Stimulated activated CD8-positive, alpha-beta memory T cell treated with anti-CD3 and anti-CD28 coated beads, Interleukin-2, amount 100 ng/mL, for 1 hour (primary cell): ENCODE measurements around the gene KIAA1755.
A peak's percentile ranks its signal among the peaks of the same experiment; 100 is the strongest.

Experiments
- DNase-seq, 2 donors: peaks; one replicate each; pipeline ENCODE4 v3.0.0-alpha.2; 2020; ENCODE audit warnings: low read depth in 2 of 2

KIAA1755 gene

DNA sequence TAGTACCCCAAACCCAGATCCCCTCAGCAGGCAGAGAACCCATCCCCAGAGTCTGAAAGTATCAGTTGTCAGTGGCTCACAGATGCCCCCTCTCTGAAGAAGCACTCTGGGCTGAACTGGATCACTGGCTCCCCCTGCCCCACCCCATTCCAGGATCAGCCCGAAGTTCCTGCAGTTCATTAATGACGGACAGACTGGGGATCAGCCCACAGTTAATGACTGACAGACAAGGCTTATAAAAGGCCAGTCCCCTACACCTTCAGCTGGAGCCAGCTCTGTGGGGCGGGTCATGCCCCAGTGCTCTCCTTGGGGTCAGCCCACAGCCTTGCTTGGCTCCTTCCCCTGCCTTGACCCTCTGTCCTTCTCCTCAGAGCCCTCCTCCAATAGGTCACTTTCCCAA, 21.7 kb downstream of the KIAA1755 start:
- DNase-seq = no peak

GRCh38 chr20:38237381-38237780, 23.2 kb downstream of the KIAA1755 start:
- DNase-seq = no peak

- DNase-seq = no peak
Observed at GRCh38 chr20:38231531-38232121, 28.9 kb downstream of the KIAA1755 start.

DNA sequence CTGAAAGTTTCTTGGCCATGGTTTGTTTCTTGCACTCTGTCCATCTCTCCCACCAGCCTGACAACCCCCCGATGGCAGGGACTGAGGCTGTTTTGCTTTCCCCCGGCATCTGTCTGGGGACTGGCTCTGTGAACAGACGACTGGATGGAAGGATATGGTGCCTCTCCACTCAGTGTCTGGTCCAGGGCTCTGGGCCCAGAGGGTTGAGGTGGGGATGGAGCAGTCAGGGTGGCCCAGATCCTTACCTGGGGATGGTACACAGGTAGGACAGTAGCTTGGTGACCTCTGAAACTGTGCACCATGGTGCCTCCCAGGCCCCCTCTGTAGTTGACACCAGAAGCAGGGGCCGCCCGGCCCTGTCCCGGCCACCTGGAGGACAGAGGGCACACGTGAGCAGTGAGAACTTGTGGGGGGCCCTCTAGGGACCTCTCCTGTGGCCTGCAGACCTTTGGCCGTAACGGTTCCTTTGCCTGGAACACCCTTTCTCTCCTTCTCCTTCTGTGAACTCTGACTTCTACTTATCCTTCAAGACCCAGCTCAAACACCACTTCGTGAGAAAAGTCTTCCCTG, 29.5 kb downstream of the KIAA1755 start:
- no peak for DNase-seq

GRCh38 chr20:38230253-38230551, 30.3 kb downstream of the KIAA1755 start:
- DNase-seq = no peak

GRCh38 chr20:38229376-38230252, 30.9 kb downstream of the KIAA1755 start:
- no peak for DNase-seq

GRCh38 chr20:38228436-38228835, 32.1 kb downstream of the KIAA1755 start:
- no peak for DNase-seq

GRCh38 chr20:38227420-38228360, 32.8 kb downstream of the KIAA1755 start:
- DNase-seq = no peak

- DNase-seq = no peak
Observed at GRCh38 chr20:38226553-38226952, 34.0 kb downstream of the KIAA1755 start.

DNA sequence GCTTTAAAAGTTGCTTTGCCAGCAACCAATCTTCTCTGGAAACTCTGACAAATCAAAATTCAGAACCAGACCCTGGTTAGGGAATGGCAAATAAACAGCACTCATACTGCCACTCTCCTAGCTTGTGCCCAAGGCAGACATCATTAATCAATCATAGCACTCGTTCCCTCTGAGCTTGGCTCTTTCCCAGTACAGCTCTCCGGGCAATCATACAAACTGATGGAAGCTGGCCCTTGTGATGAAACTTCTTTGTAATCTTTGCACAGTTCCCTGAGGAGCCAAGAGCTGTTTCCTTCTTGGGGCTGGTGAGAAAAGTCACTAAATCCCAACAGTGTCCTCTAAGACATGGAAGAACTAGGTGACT, 34.7 kb downstream of the KIAA1755 start:
- no peak for DNase-seq

DNA sequence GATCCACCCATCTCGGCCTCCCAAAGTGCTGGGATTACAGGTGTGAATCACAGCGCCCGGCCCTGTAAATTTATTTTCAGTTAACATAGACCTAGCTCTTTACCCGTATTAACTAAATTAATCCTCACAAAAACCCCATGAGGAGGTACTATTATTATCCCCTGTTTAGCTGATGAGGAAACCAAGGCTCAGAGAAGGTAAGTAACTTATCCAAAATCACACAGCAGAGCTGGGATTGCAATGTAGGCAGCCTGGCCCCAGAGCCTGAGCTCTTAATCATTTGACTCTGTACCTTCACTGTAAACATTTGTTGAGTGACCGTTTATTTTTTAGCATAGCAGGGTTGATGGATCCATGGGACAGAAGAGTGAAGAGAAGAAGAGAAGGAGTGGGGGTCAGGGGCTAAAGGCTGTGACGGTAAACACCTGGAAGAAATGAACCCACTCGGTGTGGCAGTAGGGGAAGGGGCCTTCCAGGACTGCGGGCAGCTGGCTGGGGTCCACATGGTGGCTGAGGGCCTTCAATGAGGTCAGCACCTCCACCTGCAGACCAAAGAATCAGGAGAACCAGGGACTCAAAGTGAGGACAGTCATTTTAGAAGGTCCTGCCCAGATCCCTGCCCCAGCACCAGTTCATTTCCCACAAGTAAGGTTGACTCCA, 35.2 kb downstream of the KIAA1755 start:
- DNase-seq = no peak

DNA sequence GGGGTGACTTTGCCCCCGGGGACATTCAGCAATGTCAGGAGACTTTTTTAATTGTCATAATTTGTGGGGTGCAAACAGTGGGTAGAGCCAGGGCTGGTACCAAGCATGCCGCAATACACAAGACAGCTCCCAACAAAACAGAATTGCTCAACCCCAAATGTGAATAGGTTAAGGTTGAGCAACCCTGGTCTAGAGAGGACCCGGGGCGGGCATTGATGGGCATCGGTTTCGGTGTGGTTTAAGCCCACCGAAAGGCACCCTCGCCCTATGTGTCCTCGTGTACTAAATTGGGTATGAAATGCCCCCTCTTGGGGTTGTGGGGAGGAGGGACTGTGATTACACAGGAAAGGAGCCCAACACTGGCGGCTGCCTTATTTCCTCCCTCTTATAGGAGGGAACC, 36.0 kb downstream of the KIAA1755 start:
- DNase-seq = no peak

DNA sequence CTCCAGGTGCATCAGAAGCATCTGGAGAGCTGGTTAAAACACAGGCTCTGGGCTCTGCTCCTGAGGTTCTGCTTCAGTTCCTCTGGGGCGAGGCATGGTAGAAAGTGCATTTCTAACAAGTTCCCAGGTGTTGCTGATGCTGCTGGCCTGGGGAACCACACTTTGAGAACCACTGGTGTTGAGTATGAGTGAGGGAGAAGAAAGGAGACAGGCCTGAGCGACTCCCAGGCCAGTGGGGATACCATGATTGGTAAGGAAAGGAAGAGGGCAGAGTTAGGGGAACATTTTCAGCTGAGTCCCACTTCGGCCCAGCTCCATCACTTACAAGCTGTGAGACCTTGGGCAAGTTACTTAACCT, 36.8 kb downstream of the KIAA1755 start:
- no peak for DNase-seq

DNA sequence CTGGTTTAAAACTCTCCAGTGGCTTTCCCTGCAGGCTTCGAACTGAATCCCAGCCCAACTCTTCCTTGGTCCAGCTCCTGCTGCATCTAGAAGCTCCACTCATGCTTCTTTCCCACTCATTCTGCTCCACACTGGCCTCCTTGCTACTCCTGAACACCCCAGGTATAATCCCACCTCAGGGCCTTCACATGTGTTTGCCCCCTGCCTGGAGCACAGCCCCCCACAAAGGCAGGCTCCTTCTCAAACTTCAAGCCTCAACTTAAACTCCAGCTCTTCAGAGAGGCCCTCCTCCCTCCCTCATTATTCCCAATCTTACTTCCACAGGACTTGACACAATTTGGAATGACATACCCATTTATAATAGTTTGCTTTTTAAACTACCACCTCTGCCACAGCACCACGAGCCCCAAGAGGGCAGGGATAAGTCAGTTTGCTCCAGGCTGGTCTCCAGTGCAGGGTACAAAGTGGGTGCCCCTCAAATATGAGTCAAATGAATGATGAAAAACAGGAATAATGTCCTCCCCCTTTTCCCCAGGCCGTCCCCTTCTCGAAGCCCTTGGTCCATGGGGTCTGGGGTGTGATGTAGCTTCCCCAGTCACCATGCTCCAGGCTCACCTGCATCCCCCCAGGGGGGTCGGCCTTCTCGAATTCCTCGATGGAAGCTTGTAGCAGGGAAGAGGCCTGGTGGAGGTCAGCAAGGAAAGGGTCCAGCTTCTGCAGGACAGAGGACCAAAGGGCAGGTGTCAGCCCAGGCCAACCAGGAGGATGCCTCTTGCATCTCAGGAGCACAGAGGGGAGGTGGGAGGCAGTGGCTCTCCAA, 37.4 kb downstream of the KIAA1755 start:
- no peak for DNase-seq

DNA sequence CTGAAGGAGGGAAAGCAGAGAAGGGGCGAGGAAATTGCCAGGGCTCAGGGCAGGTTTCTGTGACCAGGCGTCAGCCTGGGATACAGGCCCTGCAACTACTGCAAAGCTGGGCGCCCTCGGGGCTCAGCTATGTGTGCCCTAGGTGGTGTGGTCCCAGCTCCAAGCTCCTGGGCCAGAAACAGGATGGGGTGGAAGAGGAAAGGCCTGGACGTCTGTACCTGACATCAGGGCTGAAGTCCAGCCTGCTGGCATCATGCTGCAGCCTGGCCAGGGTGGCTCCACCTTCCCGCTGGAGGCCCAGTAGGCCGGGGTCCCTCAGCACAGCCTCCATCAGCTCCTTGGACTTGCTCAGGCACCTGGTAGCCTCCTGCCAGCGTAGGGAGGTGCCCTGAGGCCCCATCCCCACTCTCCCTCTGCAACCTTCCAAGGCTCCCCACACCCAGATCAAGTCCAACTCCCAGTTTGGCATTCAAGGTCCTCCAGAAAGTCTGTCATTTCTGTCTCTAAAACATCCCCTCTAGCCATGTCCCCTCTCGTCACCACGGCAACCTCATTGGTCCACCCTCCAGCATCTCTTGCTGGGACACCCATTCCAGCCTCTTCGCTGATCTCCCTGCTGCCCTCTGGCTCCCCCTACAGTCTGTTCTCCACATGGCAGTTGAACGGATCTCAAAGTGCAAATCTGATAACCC, 38.2 kb downstream of the KIAA1755 start:
- DNase-seq = peak; percentile 2 to 5

- peak; percentile 30 to 41 for DNase-seq
Observed at GRCh38 chr20:38221119-38221589, 39.4 kb downstream of the KIAA1755 start.

GRCh38 chr20:38220587-38221118, 39.9 kb downstream of the KIAA1755 start:
- DNase-seq = no peak

DNA sequence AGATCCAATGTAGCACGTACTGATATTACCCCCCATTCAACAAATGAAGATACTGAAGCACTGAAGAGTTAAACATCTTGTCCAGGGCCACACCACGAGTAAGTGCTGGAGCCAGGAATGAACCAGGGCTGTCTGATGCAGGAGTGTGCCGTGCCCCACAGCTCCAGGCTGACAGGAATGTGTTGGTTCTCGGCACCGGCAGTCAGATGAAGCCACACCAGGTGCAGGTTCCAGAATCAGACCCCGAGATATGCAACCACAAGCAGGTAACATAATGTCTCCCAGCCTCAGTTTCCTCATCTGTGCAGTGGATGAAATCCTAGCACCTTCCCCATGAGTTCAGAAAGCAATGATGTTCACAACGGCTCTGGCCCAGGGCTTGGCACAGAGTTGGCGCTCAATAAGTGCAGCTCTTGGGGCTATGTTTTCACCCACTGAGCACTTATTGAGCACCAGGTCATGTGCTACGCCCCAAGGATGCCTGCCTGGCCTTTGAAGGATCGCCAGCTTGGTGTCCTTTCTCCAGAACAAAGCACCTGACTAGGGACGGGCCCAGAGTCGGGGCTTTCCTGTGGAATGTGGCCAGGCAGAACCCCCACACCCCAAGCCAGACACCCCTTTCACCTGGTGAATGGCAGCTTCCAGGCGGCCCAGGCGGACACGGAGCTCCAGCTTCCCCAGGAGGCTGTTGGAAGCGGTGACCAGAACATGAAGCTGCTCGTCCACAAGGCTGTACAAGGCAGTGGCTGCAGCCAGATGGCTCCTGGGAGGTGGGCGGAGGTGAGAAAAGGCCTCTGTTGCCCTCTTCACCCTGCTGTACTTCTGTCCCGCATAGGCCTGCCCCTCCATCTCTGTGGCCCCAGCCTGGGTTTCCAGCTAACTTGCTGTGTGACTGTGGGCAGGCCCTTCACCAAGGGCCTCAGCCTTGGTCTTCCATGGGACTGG, 41.3 kb downstream of the KIAA1755 start:
- DNase-seq = no peak

DNA sequence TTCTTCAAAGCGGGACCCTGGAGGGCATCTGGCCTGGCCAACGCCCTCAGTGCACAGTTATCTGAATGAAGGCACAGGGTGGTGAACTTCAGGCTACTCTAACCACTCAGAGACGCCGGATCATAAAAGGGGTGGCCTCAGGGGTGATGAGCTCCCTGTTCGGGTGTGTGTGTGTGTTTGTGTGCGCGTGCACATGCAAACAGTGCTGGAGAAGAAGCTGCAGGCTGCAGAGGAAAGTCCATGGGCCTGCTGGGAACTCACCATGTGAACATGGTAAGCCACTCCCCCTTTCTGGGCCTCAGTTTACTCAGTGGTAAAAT, 42.0 kb downstream of the KIAA1755 start:
- DNase-seq = no peak
